Ovary (tissue), 9 donors: ENCODE results near the gene DOLK. TPM values are rescaled to one million over a fixed set of nuclear protein-coding genes. Genes with fewer than 3 reads are reported as not detected.

Source experiments
- DNase-seq, 5 donors: peaks; one replicate each; pipeline ENCODE4 v3.0.0-alpha.2; 2019 to 2020
- H3K27ac ChIP-seq, 2 donors: fragments of 200-600 bp; one replicate each; pipeline versions ENCODE4 v1.5.1 to v1.8.0; 2019 to 2022
- H3K27me3 ChIP-seq: fragments of 200-600 bp; one replicate; pipeline ENCODE4 v1.8.0; 2022
- H3K36me3 ChIP-seq: fragments of 200-600 bp; sonication (generic); one replicate; pipeline ENCODE4 v1.5.1; 2019
- H3K4me1 ChIP-seq: one replicate; pipeline ENCODE4 v1.8.1; 2013; ENCODE audit warnings: mild to moderate bottlenecking, moderate library complexity; ENCODE audit not compliant: insufficient read depth
- H3K4me3 ChIP-seq: fragments of 200-600 bp; sonication (generic); one replicate; pipeline ENCODE4 v1.5.1; 2017
- H3K9me3 ChIP-seq, 2 donors: fragments of 200-600 bp in 1 of 2; sonication (generic) in 1 of 2; one replicate each; pipeline versions ENCODE4 v1.5.1 to v1.8.1; 2013 to 2019; ENCODE audit warnings: mild to moderate bottlenecking in 1 of 2, moderate library complexity in 1 of 2
- EP300 ChIP-seq: sonication (generic); formaldehyde crosslinking; IDR thresholded peaks from one replicate; pipeline ENCODE4 v1.6.1; 2017; ENCODE audit warnings: antibody characterized with exemption
- POLR2A ChIP-seq: fragments of 450-650 bp; IDR thresholded peaks from one replicate; pipeline ENCODE4 v1.6.1; 2017; ENCODE audit warnings: antibody characterized with exemption, mild to moderate bottlenecking, moderate library complexity
- WGBS, 3 donors: extraction: QIAGEN DNeasy Blood & Tissue Kit in 1 of 3; methylation state at CpG; one replicate each; pipeline versions ENCODE4 v1.1.5 to v1.1.7; 2013 to 2017; 5-methylcytosine and 5-hydroxymethylcytosine counted together
- intact Hi-C, 4 donors: fragments of 100-400 bp; cut with DNase I; formaldehyde crosslinking; loops; one replicate each; pipeline versions ENCODE4 v1.11.0 to v1.15.1; 2022 to 2023
- polyA plus RNA-seq, 2 donors: library from polyadenylated mRNA; stranded (reverse); fragments of 200-250 nt in 1 of 2; fragments of 350-450 nt in 1 of 2; fragmentation: Illumina TruSeq in 1 of 2; extraction: RNeasy Lipid Tissue Mini Kit (QIAGEN cat#74804) in 1 of 2; gene quantifications; one replicate each; pipeline ENCODE4 v1.2.3, GENCODE V29; 2013 to 2014
- total RNA-seq, 7 donors: library from RNA; depleted of rRNA in 2 of 7; stranded (reverse); fragments of >200 nt in 2 of 7; fragmentation: NEBNext Ultra II Directional in 3 of 7; extraction: Animal tissue kit (Norgen Biotek cat#: 25700) in 3 of 7; gene quantifications; one replicate each; pipeline versions ENCODE4 v1.1.0 to v1.2.4, GENCODE V29; 2016 to 2023
- TF ChIP-seq, protein P1 (sequence below), 3 donors: fragments of 450-650 bp in 2 of 3; fragments of 200-600 bp in 1 of 3; IDR thresholded peaks; one replicate each; pipeline versions ENCODE4 v1.5.1 to v1.8.0; 2016 to 2022; ENCODE audit warnings: antibody characterized with exemption in 3 of 3, mild to moderate bottlenecking in 1 of 3
- donor health status: DM: no; HTN: no; CAD: no; lungs with moderate emphysema.
- donor health status: DM: no; HTN: no; CAD: no.
- donor health status: Bipolar disorder and iron deficiency.
- donor health status: DM: yes; HTN: yes; CAD: no.
- donor health status: DM: no; HTN: no; CAD: no.
- donor health status: DM: yes; HTN: yes; CAD: no.

DOLK gene
- total and polyA plus RNA-seq, 9 donors = 6.1 to 14.9 (median 12.0) TPM

DNA sequence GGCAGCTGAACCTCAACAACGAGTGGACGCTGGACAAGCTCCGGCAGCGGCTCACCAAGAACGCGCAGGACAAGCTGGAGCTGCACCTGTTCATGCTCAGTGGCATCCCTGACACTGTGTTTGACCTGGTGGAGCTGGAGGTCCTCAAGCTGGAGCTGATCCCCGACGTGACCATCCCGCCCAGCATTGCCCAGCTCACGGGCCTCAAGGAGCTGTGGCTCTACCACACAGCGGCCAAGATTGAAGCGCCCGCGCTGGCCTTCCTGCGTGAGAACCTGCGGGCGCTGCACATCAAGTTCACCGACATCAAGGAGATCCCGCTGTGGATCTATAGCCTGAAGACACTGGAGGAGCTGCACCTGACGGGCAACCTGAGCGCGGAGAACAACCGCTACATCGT lies 39.0 kb downstream of the DOLK start:
- TF ChIP-seq EP300 = no peak
- intact Hi-C loops = no loop called here
- no peak for DNase-seq
- Histone ChIP-seq H3K27me3 (no peaks in the 10 kb centered on the region), H3K27ac (no peak overlapping the region), H3K9me3 (no peaks in the 10 kb centered on the region), H3K4me3 (no peak overlapping the region), H3K4me1 (peaks cover 25% of the 10 kb centered on the region), H3K36me3 (no peaks in the 10 kb centered on the region)
- WGBS, 3 donors = 97 to 98% (median 97%) methylated on average over 24 of the region's 24 CpGs

DNA sequence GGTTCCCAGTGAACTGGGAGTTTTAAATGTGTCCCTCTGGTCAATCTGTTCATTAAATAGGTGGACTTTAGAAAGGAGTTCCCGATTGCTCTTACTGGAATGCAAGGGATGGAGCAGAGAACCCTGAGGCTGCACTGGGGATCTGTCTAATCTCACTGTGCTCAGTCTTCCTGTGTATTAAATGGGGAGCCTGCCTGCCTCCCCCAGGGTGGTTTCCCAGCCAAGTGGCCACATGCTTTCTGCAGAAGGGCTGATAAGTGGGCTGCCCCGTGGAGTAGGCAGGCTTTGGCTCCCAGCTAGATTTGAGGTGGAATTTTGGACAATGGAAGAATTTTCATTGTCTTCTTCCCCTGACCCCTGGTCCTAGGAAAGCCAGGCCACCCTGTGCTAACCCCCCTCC lies 40.7 kb downstream of the DOLK start:
- intact Hi-C loops = no loop called here
- Histone ChIP-seq H3K27me3 (no peaks in the 10 kb centered on the region), H3K27ac (no peak overlapping the region), H3K4me1 (peaks cover 10% of the 10 kb centered on the region), H3K36me3 (no peaks in the 10 kb centered on the region), H3K9me3 (no peaks in the 10 kb centered on the region), H3K4me3 (no peak overlapping the region)
- TF ChIP-seq EP300 (no peak), POLR2A (no peak)
- TF ChIP-seq, protein P1, sequence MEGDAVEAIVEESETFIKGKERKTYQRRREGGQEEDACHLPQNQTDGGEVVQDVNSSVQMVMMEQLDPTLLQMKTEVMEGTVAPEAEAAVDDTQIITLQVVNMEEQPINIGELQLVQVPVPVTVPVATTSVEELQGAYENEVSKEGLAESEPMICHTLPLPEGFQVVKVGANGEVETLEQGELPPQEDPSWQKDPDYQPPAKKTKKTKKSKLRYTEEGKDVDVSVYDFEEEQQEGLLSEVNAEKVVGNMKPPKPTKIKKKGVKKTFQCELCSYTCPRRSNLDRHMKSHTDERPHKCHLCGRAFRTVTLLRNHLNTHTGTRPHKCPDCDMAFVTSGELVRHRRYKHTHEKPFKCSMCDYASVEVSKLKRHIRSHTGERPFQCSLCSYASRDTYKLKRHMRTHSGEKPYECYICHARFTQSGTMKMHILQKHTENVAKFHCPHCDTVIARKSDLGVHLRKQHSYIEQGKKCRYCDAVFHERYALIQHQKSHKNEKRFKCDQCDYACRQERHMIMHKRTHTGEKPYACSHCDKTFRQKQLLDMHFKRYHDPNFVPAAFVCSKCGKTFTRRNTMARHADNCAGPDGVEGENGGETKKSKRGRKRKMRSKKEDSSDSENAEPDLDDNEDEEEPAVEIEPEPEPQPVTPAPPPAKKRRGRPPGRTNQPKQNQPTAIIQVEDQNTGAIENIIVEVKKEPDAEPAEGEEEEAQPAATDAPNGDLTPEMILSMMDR (IDR thresholded peaks at IDR 0.05) = no peak
- WGBS, 3 donors = 8 to 18% (median 15%) methylated on average over 2 of the region's 2 CpGs
- no peak for DNase-seq

DNA sequence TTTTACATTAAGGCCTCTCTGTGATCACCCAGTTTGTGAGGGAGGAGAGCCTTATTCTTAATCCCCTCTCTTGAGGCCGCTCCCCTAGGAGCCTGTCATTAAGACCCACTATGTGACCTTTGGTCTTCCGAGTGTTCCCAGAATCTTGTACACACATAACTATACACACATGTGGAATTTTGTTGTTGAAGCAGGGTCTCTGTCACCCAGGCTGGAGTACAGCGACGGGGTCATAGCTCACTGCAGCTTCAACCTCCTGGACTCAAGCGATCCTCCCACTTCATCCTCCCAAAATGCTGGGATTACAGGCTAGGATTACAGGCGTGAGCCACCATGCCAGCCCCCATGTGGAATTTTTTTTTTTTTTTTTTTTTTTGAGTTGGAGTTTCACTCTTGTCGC lies 41.4 kb downstream of the DOLK start:
- Histone ChIP-seq H3K27me3 (no peaks in the 10 kb centered on the region), H3K27ac (no peak overlapping the region), H3K4me1 (peaks cover 6% of the 10 kb centered on the region), H3K9me3 (no peaks in the 10 kb centered on the region), H3K36me3 (no peaks in the 10 kb centered on the region), H3K4me3 (no peak overlapping the region)
- TF ChIP-seq EP300 (no peak), POLR2A (no peak)
- TF ChIP-seq, protein P1 (IDR thresholded peaks at IDR 0.05) = no peak
- intact Hi-C loops = no loop called here
- DNase-seq = no peak
- WGBS, 3 donors = 74 to 85% (median 78%) methylated on average over 7 of the region's 7 CpGs

DNA sequence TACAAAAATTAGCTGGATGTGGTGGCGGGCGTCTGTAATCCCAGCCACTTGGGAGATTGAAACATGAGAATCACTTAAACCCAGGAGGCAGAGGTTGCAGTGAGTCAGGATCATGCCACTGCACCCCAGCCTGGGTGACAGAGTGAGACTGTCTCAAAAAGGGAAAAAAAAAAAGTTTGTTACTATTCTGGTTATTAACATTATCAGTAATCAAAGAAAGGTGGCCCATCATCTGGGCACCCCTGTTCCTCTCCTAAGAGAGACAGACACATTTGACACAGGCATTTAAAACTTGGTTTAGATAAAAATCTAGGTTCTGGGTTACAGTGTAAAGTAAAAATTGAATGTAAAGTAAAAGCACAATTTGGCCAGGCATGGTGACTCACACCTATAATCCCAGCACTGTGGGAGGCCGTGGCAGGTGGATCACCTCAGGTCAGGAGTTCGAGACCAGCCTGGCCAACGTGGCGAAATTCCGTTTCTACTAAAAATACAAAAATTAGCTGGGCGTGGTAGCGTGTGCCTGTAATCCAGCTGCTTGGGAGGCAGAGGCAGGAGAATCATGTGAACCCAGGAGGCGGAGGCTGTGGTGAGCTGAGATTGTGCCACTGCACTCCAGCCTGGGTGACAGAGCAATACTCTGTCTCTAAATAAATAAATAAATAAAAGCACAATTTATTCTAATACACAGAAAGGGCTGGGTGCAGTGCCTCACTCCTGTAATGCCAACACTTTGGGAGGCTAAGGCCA lies 43.4 kb downstream of the DOLK start:
- no peak for TF ChIP-seq EP300
- TF ChIP-seq, protein P1 (IDR thresholded peaks at IDR 0.05) = no peak
- TF ChIP-seq POLR2A = no peak
- Histone ChIP-seq H3K4me1 (no peaks in the 10 kb centered on the region), H3K27ac (no peak overlapping the region), H3K9me3 (no peaks in the 10 kb centered on the region), H3K4me3 (no peak overlapping the region), H3K27me3 (no peaks in the 10 kb centered on the region), H3K36me3 (no peaks in the 10 kb centered on the region)
- intact Hi-C loops = no loop called here
- 92 to 95% (median 93%) methylated on average over 10 of the region's 10 CpGs for WGBS, 3 donors
- no peak for DNase-seq

DNA sequence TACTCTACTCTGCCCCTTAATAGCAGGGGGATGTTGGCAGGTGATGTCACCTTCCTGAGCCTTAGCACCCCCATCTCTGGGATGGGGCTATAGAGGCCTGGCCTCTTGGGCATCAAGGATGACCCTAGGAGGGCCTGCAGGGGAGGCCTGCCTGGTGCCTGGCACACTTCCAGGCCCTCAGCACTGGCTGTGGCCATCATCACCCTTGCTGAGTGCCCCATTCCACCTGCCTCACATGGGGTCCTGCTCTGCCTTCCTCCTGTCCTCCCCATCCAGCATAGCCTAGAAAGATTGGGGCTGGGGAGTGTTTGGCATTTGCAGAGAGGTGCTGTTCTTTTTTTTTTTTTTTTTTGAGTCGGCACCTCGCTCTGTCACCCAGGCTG lies 44.3 kb downstream of the DOLK start:
- intact Hi-C loops = no loop called here
- no peak overlapping the region for H3K4me3 ChIP-seq
- no peaks in the 10 kb centered on the region for H3K9me3 ChIP-seq
- no peak overlapping the region for H3K27ac ChIP-seq
- TF ChIP-seq, protein P1 (IDR thresholded peaks at IDR 0.05) = no peak
- no peak for TF ChIP-seq EP300
- TF ChIP-seq POLR2A = no peak
- no peaks in the 10 kb centered on the region for H3K36me3 ChIP-seq
- H3K4me1 ChIP-seq = no peaks in the 10 kb centered on the region
- WGBS, 3 donors = 80 to 94% (median 93%) methylated on average over 2 of the region's 2 CpGs
- H3K27me3 ChIP-seq = no peaks in the 10 kb centered on the region
- DNase-seq = no peak
